Inferior parietal cortex (tissue), 1 donor: ENCODE results near the gene PPP1R12A.
A peak's percentile ranks its signal among the peaks of the same experiment; 100 is the strongest.

Source experiments
- DNase-seq: peaks from one replicate; pipeline ENCODE4 v3.0.0-alpha.2; 2016; ENCODE audit errors: extremely low spot score

Gene PPP1R12A

GRCh38 chr12:79935624-79936345, 888 bp upstream of the PPP1R12A start:
- DNase-seq: peak; percentile 51

DNA sequence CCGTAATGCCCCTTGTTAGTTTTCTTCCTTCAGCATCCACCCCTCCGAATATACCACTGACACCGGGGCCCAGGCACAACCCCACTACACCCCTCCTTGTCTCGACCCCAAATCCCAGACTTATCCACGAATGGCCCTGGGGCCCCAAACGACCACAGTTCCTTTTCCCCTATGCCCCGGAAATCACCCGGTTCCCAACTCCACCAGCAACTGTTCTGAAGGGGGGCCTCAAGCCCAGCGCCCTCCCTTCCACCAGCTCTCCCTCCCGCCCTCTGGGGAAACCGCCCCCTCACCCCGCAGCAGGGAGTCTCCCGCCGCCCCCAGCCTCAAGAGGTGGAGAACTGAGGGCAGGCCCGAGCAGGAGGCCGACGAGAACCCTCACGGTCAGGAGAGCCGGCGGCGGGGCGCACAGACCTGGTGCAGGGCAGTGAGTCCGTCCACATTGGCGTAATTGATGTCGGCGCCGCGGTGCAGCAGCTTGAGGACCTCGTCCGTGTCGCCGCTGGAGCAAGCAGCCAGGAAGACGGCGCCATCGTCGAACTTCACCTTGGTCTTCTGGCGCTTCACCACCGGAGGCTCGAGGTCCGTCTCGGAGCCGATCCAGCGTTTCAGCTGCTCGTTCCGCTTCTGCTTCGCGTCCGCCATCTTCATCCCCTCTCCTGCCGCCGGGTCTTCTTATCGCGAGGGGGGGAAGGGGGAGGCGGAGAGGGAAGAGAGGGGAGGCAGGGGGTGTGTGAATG, 446 bp downstream of the PPP1R12A start:
- peak; percentile 20 for DNase-seq

DNA sequence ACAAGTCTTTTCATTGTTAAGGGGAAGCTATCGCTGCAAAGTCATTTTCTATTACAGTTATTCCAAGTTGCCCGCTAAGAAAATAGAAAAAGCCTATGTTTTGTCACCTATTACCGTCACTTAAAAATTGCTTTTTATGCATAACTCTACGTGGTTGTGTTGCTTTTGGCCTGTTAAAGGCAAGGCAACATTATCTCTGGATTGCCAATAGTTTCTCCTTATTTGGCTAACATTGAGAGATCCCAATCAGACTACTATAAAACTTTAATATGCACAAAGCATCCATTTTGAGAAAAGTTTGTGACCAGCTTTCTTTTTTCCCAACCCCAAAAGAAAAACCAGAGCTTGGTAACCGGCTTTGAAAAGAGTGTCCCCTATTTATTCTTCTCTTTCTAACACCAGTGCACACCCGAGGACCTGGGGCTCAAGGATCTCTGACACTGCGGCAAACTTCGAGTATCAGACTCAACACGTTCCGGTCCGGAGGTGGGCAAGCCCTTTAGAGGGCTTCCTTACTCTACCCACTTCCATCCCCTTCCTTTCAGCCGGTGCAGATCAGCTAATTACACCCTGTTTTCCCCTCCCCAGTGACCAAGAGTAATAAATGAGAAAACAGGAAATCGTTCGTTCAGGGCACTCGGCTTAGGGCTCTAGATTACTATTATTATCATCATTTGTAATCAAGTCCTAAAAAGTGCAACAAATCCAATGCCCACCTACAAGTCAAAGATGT, 1.2 kb downstream of the PPP1R12A start:
- DNase-seq: peak; percentile 35

GRCh38 chr12:79933043-79933442, 1.9 kb downstream of the PPP1R12A start:
- DNase-seq: no peak

GRCh38 chr12:79932357-79932756, 2.5 kb downstream of the PPP1R12A start:
- DNase-seq: peak; percentile 18

- DNase-seq: no peak
These were observed 5.8 kb downstream of the PPP1R12A start for GRCh38 chr12:79929065-79929464.

GRCh38 chr12:79927772-79928474, 7.0 kb downstream of the PPP1R12A start:
- no peak for DNase-seq

DNA sequence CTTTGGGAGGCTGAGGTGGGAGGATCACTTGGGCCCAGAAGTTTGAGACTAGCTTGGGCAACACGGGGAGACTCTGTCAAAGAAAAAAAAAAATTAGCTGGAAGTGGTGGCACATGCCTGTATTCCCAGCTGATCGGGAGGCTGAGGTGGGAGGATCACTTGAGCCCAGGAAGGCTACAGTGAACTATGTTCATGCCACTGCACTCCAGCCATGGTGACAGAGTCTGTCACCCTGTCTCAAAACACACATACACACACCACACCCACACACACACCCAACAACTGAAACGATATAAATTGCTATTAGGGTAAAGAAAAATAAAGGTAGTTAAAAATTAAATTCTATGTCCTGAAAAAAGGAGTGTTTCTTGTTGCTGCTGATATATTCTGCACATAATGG, 7.9 kb downstream of the PPP1R12A start:
- no peak for DNase-seq

- no peak for DNase-seq
These were observed 9.4 kb downstream of the PPP1R12A start for GRCh38 chr12:79925492-79925891.

- DNase-seq: no peak
These were observed 13.1 kb downstream of the PPP1R12A start for GRCh38 chr12:79921786-79922185.

GRCh38 chr12:79920421-79921238, 14.3 kb downstream of the PPP1R12A start:
- DNase-seq: no peak

DNA sequence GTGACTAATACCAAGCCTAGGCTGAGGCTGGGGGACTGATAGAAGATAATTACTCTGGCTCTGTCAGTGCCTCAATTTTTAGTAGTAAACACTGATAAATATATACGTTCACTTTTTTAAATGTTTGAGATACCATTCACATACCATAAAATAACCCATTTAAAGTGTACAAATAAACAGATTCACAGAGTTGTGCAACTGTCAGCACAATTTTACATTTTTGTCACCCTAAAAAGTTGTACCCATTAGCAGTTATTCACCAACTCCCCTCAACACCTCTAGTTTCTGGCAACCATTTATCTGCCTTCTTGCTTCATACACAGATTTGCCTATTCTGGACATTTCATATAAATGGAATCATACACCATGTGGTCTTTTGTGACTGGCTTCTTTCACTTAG, 15.1 kb downstream of the PPP1R12A start:
- no peak for DNase-seq

DNA sequence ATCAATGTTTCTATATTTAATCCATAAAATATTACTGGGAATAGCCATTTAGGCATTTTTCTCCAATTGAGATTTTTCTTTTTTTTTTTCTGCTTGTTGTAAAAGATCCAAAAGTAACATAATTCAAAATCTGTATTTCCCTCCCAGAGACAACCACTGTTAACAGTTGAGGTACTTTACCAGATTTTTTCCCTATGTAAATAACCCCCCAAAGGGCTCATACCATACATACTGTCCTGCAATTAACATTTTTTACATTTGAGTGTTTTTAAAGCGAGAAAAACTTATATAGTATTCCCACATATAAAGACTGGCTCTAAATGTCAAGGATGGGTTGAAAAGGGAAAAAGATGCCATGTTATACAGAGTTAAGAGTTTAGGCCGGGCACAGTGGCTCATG, 18.1 kb downstream of the PPP1R12A start:
- no peak for DNase-seq

- no peak for DNase-seq
These were observed 22.8 kb downstream of the PPP1R12A start for GRCh38 chr12:79911889-79912656.

- no peak for DNase-seq
These were observed 26.5 kb downstream of the PPP1R12A start for GRCh38 chr12:79908366-79908765.

GRCh38 chr12:79901506-79901905, 33.4 kb downstream of the PPP1R12A start:
- DNase-seq: no peak

GRCh38 chr12:79900951-79901350, 33.9 kb downstream of the PPP1R12A start:
- DNase-seq: no peak

DNA sequence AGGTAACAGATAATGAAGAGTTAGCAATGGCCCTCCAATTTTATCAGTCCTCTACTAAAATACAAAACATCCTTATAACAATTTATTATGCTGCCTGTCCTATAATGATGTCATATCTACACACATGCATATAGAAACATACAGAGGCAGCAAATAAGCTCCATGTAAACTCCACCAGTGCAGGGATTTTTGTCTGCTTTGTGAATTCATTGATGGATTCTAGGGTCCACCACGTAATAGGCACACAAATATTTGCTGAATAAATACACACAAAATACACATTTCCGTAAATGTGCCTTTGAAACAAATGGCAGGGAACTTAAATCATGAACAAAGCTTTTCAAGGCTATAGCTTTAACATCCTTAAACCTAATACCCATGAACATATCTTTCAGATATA, 34.7 kb downstream of the PPP1R12A start:
- no peak for DNase-seq

GRCh38 chr12:79897617-79898016, 37.3 kb downstream of the PPP1R12A start:
- no peak for DNase-seq

- no peak for DNase-seq
These were observed 39.1 kb downstream of the PPP1R12A start for GRCh38 chr12:79895804-79896203.
